ENCODE results near the gene HSD17B14.

The HSD17B14 gene

GRCh38 chr19:48867746-48868113, 31.4 kb upstream of the HSD17B14 start:
- DNase-seq (ENCODE audit: insufficient read length, low spot score) (no peak), FAIRE-seq (no peak)
- no peak for TF ChIP-seq SPI1 (IDR thresholded peaks at IDR 0.05; ENCODE audit: low read depth, low read length)
- TF ChIP-seq TAF1 (IDR thresholded peaks at IDR 0.05; ENCODE audit: low read depth, low read length): no peak
- TF ChIP-seq PAX5 (IDR thresholded peaks at IDR 0.05; ENCODE audit: insufficient read depth, low read length, severe bottlenecking): no peak
- no peak for TF ChIP-seq POLR2AphosphoS5 (IDR thresholded peaks at IDR 0.05; ENCODE audit: low read depth, low read length)
- no peak for TF ChIP-seq POU2F2 (IDR thresholded peaks at IDR 0.05; ENCODE audit: low read depth, low read length)
- no peak for TF ChIP-seq POLR2A (IDR thresholded peaks at IDR 0.05; ENCODE audit: low read depth, low read length)

- DNase-seq (ENCODE audit: insufficient read length, low spot score): no peak
- TF ChIP-seq SPI1 (IDR thresholded peaks at IDR 0.05; ENCODE audit: low read depth, low read length) (no peak), POLR2AphosphoS5 (IDR thresholded peaks at IDR 0.05; ENCODE audit: low read depth, low read length) (no peak), POU2F2 (IDR thresholded peaks at IDR 0.05; ENCODE audit: low read depth, low read length) (no peak), POLR2A (IDR thresholded peaks at IDR 0.05; ENCODE audit: low read depth, low read length) (no peak), TAF1 (IDR thresholded peaks at IDR 0.05; ENCODE audit: low read depth, low read length) (no peak), PAX5 (IDR thresholded peaks at IDR 0.05; ENCODE audit: insufficient read depth, low read length, severe bottlenecking) (no peak)
- FAIRE-seq: no peak
Observed at GRCh38 chr19:48867123-48867745, 30.9 kb upstream of the HSD17B14 start.

- TF ChIP-seq POLR2A (IDR thresholded peaks at IDR 0.05; ENCODE audit: low read depth, low read length) (no peak), SPI1 (IDR thresholded peaks at IDR 0.05; ENCODE audit: low read depth, low read length) (no peak), POLR2AphosphoS5 (IDR thresholded peaks at IDR 0.05; ENCODE audit: low read depth, low read length) (no peak), POU2F2 (IDR thresholded peaks at IDR 0.05; ENCODE audit: low read depth, low read length) (no peak), TAF1 (IDR thresholded peaks at IDR 0.05; ENCODE audit: low read depth, low read length) (no peak), PAX5 (IDR thresholded peaks at IDR 0.05; ENCODE audit: insufficient read depth, low read length, severe bottlenecking) (no peak)
- DNase-seq (ENCODE audit: insufficient read length, low spot score) (no peak), FAIRE-seq (no peak)
Observed at GRCh38 chr19:48866692-48867091, 30.4 kb upstream of the HSD17B14 start.

- TF ChIP-seq POLR2A (IDR thresholded peaks at IDR 0.05; ENCODE audit: low read depth, low read length) (no peak), POLR2AphosphoS5 (IDR thresholded peaks at IDR 0.05; ENCODE audit: low read depth, low read length) (no peak)
- no peak for DNase-seq (ENCODE audit: insufficient read length, low spot score)
- no peak for FAIRE-seq
Observed at GRCh38 chr19:48862827-48863226, 26.5 kb upstream of the HSD17B14 start.

- TF ChIP-seq POLR2AphosphoS5 (IDR thresholded peaks at IDR 0.05; ENCODE audit: low read depth, low read length): no peak
- no peak for TF ChIP-seq POLR2A (IDR thresholded peaks at IDR 0.05; ENCODE audit: low read depth, low read length)
- TF ChIP-seq PAX5 (IDR thresholded peaks at IDR 0.05; ENCODE audit: insufficient read depth, low read length, severe bottlenecking): no peak
- no peak for TF ChIP-seq TAF1 (IDR thresholded peaks at IDR 0.05; ENCODE audit: low read depth, low read length)
- TF ChIP-seq SPI1 (IDR thresholded peaks at IDR 0.05; ENCODE audit: low read depth, low read length): no peak
- TF ChIP-seq POU2F2 (IDR thresholded peaks at IDR 0.05; ENCODE audit: low read depth, low read length): no peak
- FAIRE-seq (no peak), DNase-seq (ENCODE audit: insufficient read length, low spot score) (no peak)
Observed at GRCh38 chr19:48861313-48861712, 25.0 kb upstream of the HSD17B14 start.

GRCh38 chr19:48859711-48860572, 23.7 kb upstream of the HSD17B14 start:
- FAIRE-seq: peak; percentile 87
- DNase-seq (ENCODE audit: insufficient read length, low spot score): peak; percentile 78
- TF ChIP-seq TAF1 (IDR thresholded peaks at IDR 0.05; ENCODE audit: low read depth, low read length) (no peak), POLR2AphosphoS5 (IDR thresholded peaks at IDR 0.05; ENCODE audit: low read depth, low read length) (no peak), PAX5 (IDR thresholded peaks at IDR 0.05; ENCODE audit: insufficient read depth, low read length, severe bottlenecking) (no peak), POU2F2 (IDR thresholded peaks at IDR 0.05; ENCODE audit: low read depth, low read length) (no peak)

GRCh38 chr19:48858984-48859710, 22.9 kb upstream of the HSD17B14 start:
- DNase-seq (ENCODE audit: insufficient read length, low spot score) (peak; percentile 77), FAIRE-seq (peak; percentile 80)
- TF ChIP-seq POLR2AphosphoS5 (IDR thresholded peaks at IDR 0.05; ENCODE audit: low read depth, low read length): no peak
- TF ChIP-seq TAF1 (IDR thresholded peaks at IDR 0.05; ENCODE audit: low read depth, low read length): no peak
- no peak for TF ChIP-seq POLR2A (IDR thresholded peaks at IDR 0.05; ENCODE audit: low read depth, low read length)
- no peak for TF ChIP-seq POU2F2 (IDR thresholded peaks at IDR 0.05; ENCODE audit: low read depth, low read length)
- no peak for TF ChIP-seq PAX5 (IDR thresholded peaks at IDR 0.05; ENCODE audit: insufficient read depth, low read length, severe bottlenecking)
- TF ChIP-seq SPI1 (IDR thresholded peaks at IDR 0.05; ENCODE audit: low read depth, low read length): no peak

- FAIRE-seq: no peak
- no peak for TF ChIP-seq POU2F2 (IDR thresholded peaks at IDR 0.05; ENCODE audit: low read depth, low read length)
- TF ChIP-seq POLR2AphosphoS5 (IDR thresholded peaks at IDR 0.05; ENCODE audit: low read depth, low read length): no peak
- no peak for TF ChIP-seq SPI1 (IDR thresholded peaks at IDR 0.05; ENCODE audit: low read depth, low read length)
- TF ChIP-seq TAF1 (IDR thresholded peaks at IDR 0.05; ENCODE audit: low read depth, low read length): no peak
- TF ChIP-seq POLR2A (IDR thresholded peaks at IDR 0.05; ENCODE audit: low read depth, low read length): no peak
- DNase-seq (ENCODE audit: insufficient read length, low spot score): no peak
Observed at GRCh38 chr19:48856921-48857320, 20.6 kb upstream of the HSD17B14 start.

- no peak for TF ChIP-seq SPI1 (IDR thresholded peaks at IDR 0.05; ENCODE audit: low read depth, low read length)
- TF ChIP-seq POLR2A (IDR thresholded peaks at IDR 0.05; ENCODE audit: low read depth, low read length): no peak
- TF ChIP-seq POLR2AphosphoS5 (IDR thresholded peaks at IDR 0.05; ENCODE audit: low read depth, low read length): no peak
- no peak for TF ChIP-seq POU2F2 (IDR thresholded peaks at IDR 0.05; ENCODE audit: low read depth, low read length)
- TF ChIP-seq TAF1 (IDR thresholded peaks at IDR 0.05; ENCODE audit: low read depth, low read length): no peak
- no peak for TF ChIP-seq PAX5 (IDR thresholded peaks at IDR 0.05; ENCODE audit: insufficient read depth, low read length, severe bottlenecking)
- DNase-seq (ENCODE audit: insufficient read length, low spot score): no peak
- FAIRE-seq: no peak
Observed at GRCh38 chr19:48854103-48854502, 17.8 kb upstream of the HSD17B14 start.
